Measurements from ENCODE around the gene DNAH9.
A peak's percentile ranks its signal among the peaks of the same experiment; 100 is the strongest.

DNAH9 gene

GRCh38 chr17:11997147-11997971, 399.1 kb downstream of the DNAH9 start, which contains the start of gene ZNF18:
Gene ZNF18 (minus strand): TSS chr17:11997475. CDS start chr17:11992829, 4,646 bp downstream.
- Histone ChIP-seq H3K9ac (ENCODE audit: low read length) (peak within 1 kb of the TSS; percentile 79), H3K4me3 (ENCODE audit: low read length) (peak within 1 kb of the TSS; percentile 93), H3K27me3 (ENCODE audit: control insufficient read depth, insufficient read depth, low read length) (no peaks in the 10 kb centered on the region)

GRCh38 chr17:11997972-11998233, 399.6 kb downstream of the DNAH9 start:
- Histone ChIP-seq H3K36me3 (ENCODE audit: control insufficient read depth, low read depth, low read length) (no peaks in the 10 kb centered on the region), H3K27ac (ENCODE audit: low read length) (peak overlapping the region; percentile 95), H3K9me3 (ENCODE audit: control insufficient read depth, low read depth, low read length) (no peaks in the 10 kb centered on the region), H3K4me1 (ENCODE audit: control insufficient read depth, low read depth, low read length) (peaks cover 8% of the 10 kb centered on the region), H3K4me3 (ENCODE audit: low read length) (peak overlapping the region; percentile 93), H3K9ac (ENCODE audit: low read length) (peak overlapping the region; percentile 79), H3K27me3 (ENCODE audit: control insufficient read depth, insufficient read depth, low read length) (no peaks in the 10 kb centered on the region)

More at GRCh38 chr17:11997147-11997971, 399.1 kb downstream of the DNAH9 start, which contains the start of gene ZNF18:
- Histone ChIP-seq H3K36me3 (ENCODE audit: control insufficient read depth, low read depth, low read length) (no peaks in the 10 kb centered on the region), H3K4me1 (ENCODE audit: control insufficient read depth, low read depth, low read length) (peaks cover 8% of the 10 kb centered on the region), H3K9me3 (ENCODE audit: control insufficient read depth, low read depth, low read length) (no peaks in the 10 kb centered on the region), H3K27ac (ENCODE audit: low read length) (peak within 1 kb of the TSS; percentile 95)

GRCh38 chr17:11999696-12000095, 401.4 kb downstream of the DNAH9 start:
- Histone ChIP-seq H3K4me3 (ENCODE audit: low read length) (no peak overlapping the region), H3K9me3 (ENCODE audit: control insufficient read depth, low read depth, low read length) (no peaks in the 10 kb centered on the region), H3K27ac (ENCODE audit: low read length) (no peak overlapping the region), H3K9ac (ENCODE audit: low read length) (no peak overlapping the region), H3K4me1 (ENCODE audit: control insufficient read depth, low read depth, low read length) (peaks cover 8% of the 10 kb centered on the region), H3K27me3 (ENCODE audit: control insufficient read depth, insufficient read depth, low read length) (no peaks in the 10 kb centered on the region), H3K36me3 (ENCODE audit: control insufficient read depth, low read depth, low read length) (no peaks in the 10 kb centered on the region)

- no peak overlapping the region for H3K9ac ChIP-seq (ENCODE audit: low read length)
- H3K27me3 ChIP-seq (ENCODE audit: control insufficient read depth, insufficient read depth, low read length): no peaks in the 10 kb centered on the region
- H3K4me3 ChIP-seq (ENCODE audit: low read length): no peak overlapping the region
- H3K4me1 ChIP-seq (ENCODE audit: control insufficient read depth, low read depth, low read length): no peaks in the 10 kb centered on the region
- no peak overlapping the region for H3K27ac ChIP-seq (ENCODE audit: low read length)
- no peaks in the 10 kb centered on the region for H3K9me3 ChIP-seq (ENCODE audit: control insufficient read depth, low read depth, low read length)
- H3K36me3 ChIP-seq (ENCODE audit: control insufficient read depth, low read depth, low read length): no peaks in the 10 kb centered on the region
Measured at GRCh38 chr17:12007466-12007865, 409.2 kb downstream of the DNAH9 start.
